GM23338 (cell line): ENCODE results near the gene PRDM10. TPM values are rescaled to one million over a fixed set of nuclear protein-coding genes. Genes with fewer than 3 reads are reported as not detected.

Experiments used
- ATAC-seq: fragments of 200-7000 bp; cut with Tn5 transposase; 3 replicates; pipeline ENCODE4 v1.9.1; 2020
- DNase-seq: peaks from one replicate; pipeline ENCODE4 v3.0.0-alpha.2; 2015; ENCODE audit warnings: low spot score
- H2AFZ ChIP-seq: fragments of 200-600 bp; sonication (generic); 2 replicates; pipeline ENCODE4 v1.8.0; 2016; ENCODE audit warnings: antibody characterized with exemption, mild to moderate bottlenecking, moderate library complexity
- H3F3A ChIP-seq: fragments of 200-600 bp; sonication (generic); replicated peaks from 2 replicates; pipeline ENCODE4 v1.8.0; 2017; ENCODE audit warnings: antibody characterized with exemption, mixed run types, low read depth
- H3K27ac ChIP-seq: fragments of 200-600 bp; sonication (generic); 2 replicates; pipeline ENCODE4 v1.6.1; 2016; ENCODE audit warnings: low read depth
- H3K27me3 ChIP-seq: fragments of 200-600 bp; sonication (generic); 2 replicates; pipeline ENCODE4 v1.8.0; 2016; ENCODE audit warnings: mild to moderate bottlenecking, mixed run types, moderate library complexity; ENCODE audit not compliant: insufficient read depth
- H3K36me3 ChIP-seq: fragments of 200-600 bp; sonication (generic); 2 replicates; pipeline ENCODE4 v1.8.0; 2016; ENCODE audit warnings: mild to moderate bottlenecking; ENCODE audit not compliant: insufficient read depth
- H3K4me1 ChIP-seq: fragments of 200-600 bp; sonication (generic); 2 replicates; pipeline ENCODE4 v1.8.0; 2016; ENCODE audit warnings: mild to moderate bottlenecking, moderate library complexity; ENCODE audit not compliant: insufficient read depth
- H3K4me2 ChIP-seq: fragments of 200-600 bp; sonication (generic); 2 replicates; pipeline ENCODE4 v1.7.1; 2017; ENCODE audit warnings: mixed run types
- H3K4me3 ChIP-seq: fragments of 200-600 bp; sonication (generic); 2 replicates; pipeline ENCODE4 v1.6.1; 2016; ENCODE audit warnings: mixed run types
- H3K79me2 ChIP-seq: fragments of 200-600 bp; sonication (generic); replicated peaks from 2 replicates; pipeline ENCODE4 v1.8.0; 2017; ENCODE audit warnings: mild to moderate bottlenecking; ENCODE audit not compliant: insufficient read depth
- H3K9me2 ChIP-seq: fragments of 200-600 bp; sonication (generic); 2 replicates; pipeline ENCODE4 v1.8.0; 2017; ENCODE audit not compliant: insufficient read depth
- H4K20me1 ChIP-seq: fragments of 200-600 bp; sonication (generic); replicated peaks from 2 replicates; pipeline ENCODE4 v1.8.0; 2017; ENCODE audit warnings: mild to moderate bottlenecking; ENCODE audit not compliant: insufficient read depth
- H3K27ac Mint-ChIP-seq: 2 replicates; pipeline ENCODE4 v1.8.0; 2020; ENCODE audit warnings: inconsistent platforms, mild to moderate bottlenecking, moderate library complexity, mixed read lengths
- H3K27me3 Mint-ChIP-seq: 3 replicates; pipeline ENCODE4 v1.8.0; 2022; ENCODE audit warnings: low read depth, mild to moderate bottlenecking, moderate library complexity, mixed read lengths, inconsistent platforms; ENCODE audit not compliant: insufficient read depth, poor library complexity
- H3K36me3 Mint-ChIP-seq: 3 replicates; pipeline ENCODE4 v1.8.0; 2021; ENCODE audit warnings: low read depth, mild to moderate bottlenecking, inconsistent platforms, moderate library complexity, mixed read lengths
- H3K4me1 Mint-ChIP-seq: 3 replicates; pipeline ENCODE4 v1.8.0; 2020; ENCODE audit warnings: mild to moderate bottlenecking, inconsistent platforms, mixed read lengths
- H3K4me3 Mint-ChIP-seq: 3 replicates; pipeline ENCODE4 v1.8.0; 2021; ENCODE audit warnings: moderate library complexity, mild to moderate bottlenecking, inconsistent platforms, mixed read lengths
- H3K9me3 Mint-ChIP-seq: 3 replicates; pipeline ENCODE4 v1.8.0; 2020; ENCODE audit warnings: moderate library complexity, mild to moderate bottlenecking, inconsistent platforms, mixed read lengths
- CREB1 ChIP-seq: fragments of 250-450 bp; sonication (Bioruptor Pico); IDR thresholded peaks from 2 replicates; pipeline ENCODE4 v1.5.0; 2020; ENCODE audit warnings: low read depth, mild to moderate bottlenecking, moderate library complexity
- EZH2 ChIP-seq: fragments of 200-600 bp; sonication (generic); IDR thresholded peaks from one replicate; pipeline ENCODE4 v1.8.0; 2017; ENCODE audit warnings: antibody characterized with exemption, mild to moderate bottlenecking, low read depth; ENCODE audit not compliant: unreplicated experiment
- EZH2phosphoT487 ChIP-seq: fragments of 200-600 bp; sonication (generic); IDR thresholded peaks from one replicate; pipeline ENCODE4 v1.8.1; 2018; ENCODE audit warnings: antibody characterized with exemption; ENCODE audit not compliant: unreplicated experiment
- JUNB ChIP-seq: IDR thresholded peaks from one replicate; pipeline ENCODE4 v1.6.1; 2016; ENCODE audit warnings: antibody characterized with exemption; ENCODE audit not compliant: unreplicated experiment
- NANOG ChIP-seq: IDR thresholded peaks from 2 replicates; pipeline ENCODE4 v1.6.1; 2016; ENCODE audit warnings: antibody characterized with exemption, borderline replicate concordance
- POLR2AphosphoS5 ChIP-seq: IDR thresholded peaks from 2 replicates; pipeline ENCODE4 v1.6.1; 2016; ENCODE audit warnings: antibody characterized with exemption, low read depth
- REST ChIP-seq: IDR thresholded peaks from one replicate; pipeline ENCODE4 v1.6.1; 2018; ENCODE audit warnings: antibody characterized with exemption; ENCODE audit not compliant: unreplicated experiment
- STAT1 ChIP-seq: IDR thresholded peaks from one replicate; pipeline ENCODE4 v1.6.1; 2016; ENCODE audit warnings: antibody characterized with exemption; ENCODE audit not compliant: unreplicated experiment
- ZNF114 ChIP-seq: fragments of 250-450 bp; sonication (Bioruptor Pico); IDR thresholded peaks from 2 replicates; pipeline ENCODE4 v1.5.0; 2020; ENCODE audit warnings: mild to moderate bottlenecking, moderate library complexity
- polyA plus RNA-seq: library from polyadenylated mRNA; unstranded; fragments of >200 nt; fragmentation: Nextera tagmentation; extraction: Ambion mirVana; gene quantifications from 2 replicates; pipeline ENCODE4 v1.2.1, GENCODE V29; 2016
- total RNA-seq: library from RNA; depleted of rRNA; stranded (reverse); fragments of >200 nt; shearing (Covaris generic); gene quantifications from 2 replicates; pipeline ENCODE4 v1.2.3, GENCODE V29; 2014
- TF ChIP-seq, protein P1 (sequence below): IDR thresholded peaks from 2 replicates; pipeline ENCODE4 v1.6.1; 2016; ENCODE audit warnings: antibody characterized with exemption
- TF ChIP-seq, protein P2 (sequence below), 2 experiments: fragments of 200-600 bp in 1 of 2; sonication (generic) in 1 of 2; conservative IDR thresholded peaks; 2 replicates each; pipeline versions ENCODE4 v1.5.1 to v1.6.1; 2016 to 2017; ENCODE audit warnings: antibody characterized with exemption in 2 of 2, low read depth in 2 of 2, mild to moderate bottlenecking in 2 of 2, moderate library complexity in 1 of 2

The PRDM10 gene
- total and polyA plus RNA-seq, 2 experiments from 2014 or later: 5.2 to 14.9 TPM

DNA sequence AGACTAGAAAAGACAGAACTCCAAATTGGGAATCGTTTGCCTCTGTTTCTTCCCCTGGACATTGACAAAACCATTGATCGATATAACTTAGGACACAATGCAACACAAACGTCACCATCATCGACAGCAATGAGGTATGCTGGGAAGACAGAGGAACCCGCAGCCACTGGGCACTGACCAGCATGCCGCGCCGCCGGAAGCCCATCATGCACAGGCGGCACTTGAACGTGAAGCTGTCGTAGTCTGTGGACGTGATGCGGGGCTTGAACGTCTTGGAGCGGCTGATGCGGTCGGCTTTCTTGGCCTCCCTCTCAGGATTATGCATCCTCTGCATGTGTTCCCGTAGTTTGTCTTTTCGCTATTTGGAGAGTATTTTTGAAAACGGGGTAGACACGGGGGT is 84.3 kb downstream of the PRDM10 start (continued):
- TF ChIP-seq REST: no peak
- TF ChIP-seq, protein P1, sequence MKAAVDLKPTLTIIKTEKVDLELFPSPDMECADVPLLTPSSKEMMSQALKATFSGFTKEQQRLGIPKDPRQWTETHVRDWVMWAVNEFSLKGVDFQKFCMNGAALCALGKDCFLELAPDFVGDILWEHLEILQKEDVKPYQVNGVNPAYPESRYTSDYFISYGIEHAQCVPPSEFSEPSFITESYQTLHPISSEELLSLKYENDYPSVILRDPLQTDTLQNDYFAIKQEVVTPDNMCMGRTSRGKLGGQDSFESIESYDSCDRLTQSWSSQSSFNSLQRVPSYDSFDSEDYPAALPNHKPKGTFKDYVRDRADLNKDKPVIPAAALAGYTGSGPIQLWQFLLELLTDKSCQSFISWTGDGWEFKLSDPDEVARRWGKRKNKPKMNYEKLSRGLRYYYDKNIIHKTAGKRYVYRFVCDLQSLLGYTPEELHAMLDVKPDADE: no peak

- H3F3A ChIP-seq: no peaks in the 10 kb centered on the region
- Mint-ChIP-seq H3K36me3 (peaks cover 47% of the 10 kb centered on the region), H3K9me3 (no peaks in the 10 kb centered on the region; the same call in 2 of the 3 replicates), H3K27me3 (no peaks in the 10 kb centered on the region), H3K27ac (no peak overlapping the region), H3K4me3 (no peak overlapping the region), H3K4me1 (no peaks in the 10 kb centered on the region)
- no peak overlapping the region for H3K27ac ChIP-seq
- H3K27me3 ChIP-seq: no peaks in the 10 kb centered on the region
- no peaks in the 10 kb centered on the region for H3K9me2 ChIP-seq
- H3K4me3 ChIP-seq: no peak overlapping the region
- no peaks in the 10 kb centered on the region for H3K79me2 ChIP-seq
- H3K4me1 ChIP-seq: no peaks in the 10 kb centered on the region
- H3K36me3 ChIP-seq: peaks cover 11% of the 10 kb centered on the region
- H2AFZ ChIP-seq: no peak overlapping the region
- no peak for ATAC-seq
- no peaks in the 10 kb centered on the region for H4K20me1 ChIP-seq
- H3K4me2 ChIP-seq: no peak overlapping the region
- no peak for DNase-seq
- no peak for TF ChIP-seq STAT1
- no peak for TF ChIP-seq POLR2AphosphoS5
- no peak for TF ChIP-seq NANOG
- TF ChIP-seq, protein P2, sequence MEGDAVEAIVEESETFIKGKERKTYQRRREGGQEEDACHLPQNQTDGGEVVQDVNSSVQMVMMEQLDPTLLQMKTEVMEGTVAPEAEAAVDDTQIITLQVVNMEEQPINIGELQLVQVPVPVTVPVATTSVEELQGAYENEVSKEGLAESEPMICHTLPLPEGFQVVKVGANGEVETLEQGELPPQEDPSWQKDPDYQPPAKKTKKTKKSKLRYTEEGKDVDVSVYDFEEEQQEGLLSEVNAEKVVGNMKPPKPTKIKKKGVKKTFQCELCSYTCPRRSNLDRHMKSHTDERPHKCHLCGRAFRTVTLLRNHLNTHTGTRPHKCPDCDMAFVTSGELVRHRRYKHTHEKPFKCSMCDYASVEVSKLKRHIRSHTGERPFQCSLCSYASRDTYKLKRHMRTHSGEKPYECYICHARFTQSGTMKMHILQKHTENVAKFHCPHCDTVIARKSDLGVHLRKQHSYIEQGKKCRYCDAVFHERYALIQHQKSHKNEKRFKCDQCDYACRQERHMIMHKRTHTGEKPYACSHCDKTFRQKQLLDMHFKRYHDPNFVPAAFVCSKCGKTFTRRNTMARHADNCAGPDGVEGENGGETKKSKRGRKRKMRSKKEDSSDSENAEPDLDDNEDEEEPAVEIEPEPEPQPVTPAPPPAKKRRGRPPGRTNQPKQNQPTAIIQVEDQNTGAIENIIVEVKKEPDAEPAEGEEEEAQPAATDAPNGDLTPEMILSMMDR (conservative IDR thresholded peaks at IDR 0.05; ENCODE audit: low read depth in 2 of 2): no peak
- no peak for TF ChIP-seq ZNF114 (CRISPR knock-in tag)
- no peak for TF ChIP-seq EZH2
- no peak for TF ChIP-seq CREB1
- no peak for TF ChIP-seq EZH2phosphoT487
- no peak for TF ChIP-seq JUNB
- TF ChIP-seq, protein P1: no peak
- TF ChIP-seq REST: no peak
Observed at GRCh38 chr11:129917231-129917630, 85.4 kb downstream of the PRDM10 start.
